DOHH2 (cell line): ENCODE data around the gene FAM168B.

Source experiments
- H3F3A ChIP-seq: fragments of 200-600 bp; sonication (generic), shearing (Covaris generic); 2 replicates; pipeline ENCODE4 v1.6.0; 2016; ENCODE audit warnings: antibody characterized with exemption, mild to moderate bottlenecking; ENCODE audit not compliant: control insufficient read depth, insufficient read depth
- H3K27ac ChIP-seq: fragments of 200-600 bp; sonication (generic); 2 replicates; pipeline ENCODE4 v1.5.1; 2014; ENCODE audit warnings: low read depth, mild to moderate bottlenecking, low read length, moderate library complexity
- H3K27me3 ChIP-seq: fragments of 200-600 bp; sonication (generic); 2 replicates; pipeline ENCODE4 v1.6.1; 2014; ENCODE audit warnings: mild to moderate bottlenecking, low read length, mixed read lengths; ENCODE audit not compliant: control insufficient read depth
- H3K36me3 ChIP-seq: fragments of 200-600 bp; sonication (generic); 2 replicates; pipeline ENCODE4 v1.6.1; 2014; ENCODE audit warnings: mild to moderate bottlenecking, low read length, moderate library complexity, mixed read lengths; ENCODE audit not compliant: control insufficient read depth
- H3K4me1 ChIP-seq: fragments of 200-600 bp; sonication (generic); 2 replicates; pipeline ENCODE4 v1.6.1; 2014; ENCODE audit warnings: mild to moderate bottlenecking, low read length, mixed read lengths; ENCODE audit not compliant: control insufficient read depth
- H3K4me2 ChIP-seq: fragments of 200-600 bp; sonication (generic); 2 replicates; pipeline ENCODE4 v1.6.0; 2014; ENCODE audit warnings: mild to moderate bottlenecking, low read length, moderate library complexity
- H3K4me3 ChIP-seq: fragments of 200-600 bp; sonication (generic); 2 replicates; pipeline ENCODE4 v1.5.1; 2014; ENCODE audit warnings: mild to moderate bottlenecking, low read length, mixed read lengths
- H3K79me2 ChIP-seq: fragments of 200-600 bp; sonication (generic); 2 replicates; pipeline ENCODE4 v1.6.1; 2014; ENCODE audit warnings: mild to moderate bottlenecking, low read length, mixed read lengths; ENCODE audit not compliant: control insufficient read depth
- H3K9me2 ChIP-seq: fragments of 200-600 bp; sonication (generic); replicated peaks from 2 replicates; pipeline ENCODE4 v1.6.1; 2014; ENCODE audit warnings: mild to moderate bottlenecking, low read length, mixed read lengths; ENCODE audit not compliant: control insufficient read depth
- H3K9me3 ChIP-seq: fragments of 200-600 bp; sonication (generic); 2 replicates; pipeline ENCODE4 v1.6.1; 2014; ENCODE audit warnings: antibody characterized with exemption, low read length, mixed read lengths; ENCODE audit not compliant: control insufficient read depth, insufficient read depth
- H4K20me1 ChIP-seq: fragments of 200-600 bp; sonication (generic); 2 replicates; pipeline ENCODE4 v1.6.0; 2014; ENCODE audit warnings: low read depth, mild to moderate bottlenecking, antibody characterized with exemption, low read length, moderate library complexity; ENCODE audit not compliant: control insufficient read depth, insufficient read depth
- EZH2phosphoT487 ChIP-seq: fragments of 200-600 bp; sonication (generic); IDR thresholded peaks from 2 replicates; pipeline ENCODE4 v1.6.1; 2017; ENCODE audit warnings: borderline replicate concordance, mild to moderate bottlenecking, antibody characterized with exemption, low read length, moderate library complexity, mixed read lengths
- TF ChIP-seq, protein P1 (sequence below): fragments of 200-600 bp; sonication (generic); IDR thresholded peaks from one replicate; pipeline ENCODE4 v1.5.1; 2014; ENCODE audit warnings: antibody characterized with exemption, mild to moderate bottlenecking, low read depth, low read length; ENCODE audit not compliant: poor library complexity, severe bottlenecking

FAM168B gene

DNA sequence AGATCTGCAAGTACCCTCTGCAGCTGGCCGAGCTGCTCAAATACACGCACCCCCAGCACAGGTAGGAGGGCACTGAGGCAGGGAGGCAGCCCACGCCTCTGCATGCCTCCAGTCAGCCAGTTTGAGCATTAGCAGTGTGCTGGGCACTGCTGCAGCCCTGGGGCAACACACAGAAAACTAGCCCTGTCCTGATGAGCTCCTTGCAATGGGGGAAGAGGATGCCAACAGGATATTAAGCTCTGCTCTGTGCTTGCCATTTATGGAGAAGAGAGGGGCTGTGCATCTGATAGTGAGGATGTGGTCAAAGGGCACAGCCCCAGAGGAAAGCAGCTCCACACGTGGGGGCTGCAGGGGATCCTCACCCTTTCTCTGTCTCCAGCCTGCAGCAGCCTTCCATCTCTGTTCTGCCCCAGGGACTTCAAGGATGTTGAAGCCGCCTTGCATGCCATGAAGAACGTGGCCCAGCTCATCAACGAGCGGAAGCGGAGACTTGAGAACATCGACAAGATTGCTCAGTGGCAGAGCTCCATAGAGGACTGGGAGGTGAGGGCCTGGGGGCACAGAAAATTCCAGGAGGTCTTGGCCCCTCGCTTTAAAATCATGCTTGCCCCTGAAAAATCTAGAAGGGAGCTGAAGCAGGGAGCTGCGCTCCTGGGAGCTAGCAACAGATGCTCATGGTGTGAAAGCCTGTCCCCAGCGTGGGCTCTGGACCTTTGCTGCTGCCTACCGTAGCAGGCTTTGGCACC, 51.7 kb downstream of the FAM168B start:
- Histone ChIP-seq H3K27ac (no peak overlapping the region), H3K4me2 (no peak overlapping the region), H4K20me1 (no peaks in the 10 kb centered on the region), H3K36me3 (0 out of 2 replicates have a peak, but pooled peaks cover under 1% of the 10 kb centered on the region), H3K4me3 (no peak overlapping the region), H3K4me1 (no peaks in the 10 kb centered on the region), H3K9me2 (no peaks in the 10 kb centered on the region), H3K9me3 (no peaks in the 10 kb centered on the region), H3F3A (no peaks in the 10 kb centered on the region), H3K79me2 (no peaks in the 10 kb centered on the region), H3K27me3 (no peaks in the 10 kb centered on the region)
- TF ChIP-seq, protein P1, sequence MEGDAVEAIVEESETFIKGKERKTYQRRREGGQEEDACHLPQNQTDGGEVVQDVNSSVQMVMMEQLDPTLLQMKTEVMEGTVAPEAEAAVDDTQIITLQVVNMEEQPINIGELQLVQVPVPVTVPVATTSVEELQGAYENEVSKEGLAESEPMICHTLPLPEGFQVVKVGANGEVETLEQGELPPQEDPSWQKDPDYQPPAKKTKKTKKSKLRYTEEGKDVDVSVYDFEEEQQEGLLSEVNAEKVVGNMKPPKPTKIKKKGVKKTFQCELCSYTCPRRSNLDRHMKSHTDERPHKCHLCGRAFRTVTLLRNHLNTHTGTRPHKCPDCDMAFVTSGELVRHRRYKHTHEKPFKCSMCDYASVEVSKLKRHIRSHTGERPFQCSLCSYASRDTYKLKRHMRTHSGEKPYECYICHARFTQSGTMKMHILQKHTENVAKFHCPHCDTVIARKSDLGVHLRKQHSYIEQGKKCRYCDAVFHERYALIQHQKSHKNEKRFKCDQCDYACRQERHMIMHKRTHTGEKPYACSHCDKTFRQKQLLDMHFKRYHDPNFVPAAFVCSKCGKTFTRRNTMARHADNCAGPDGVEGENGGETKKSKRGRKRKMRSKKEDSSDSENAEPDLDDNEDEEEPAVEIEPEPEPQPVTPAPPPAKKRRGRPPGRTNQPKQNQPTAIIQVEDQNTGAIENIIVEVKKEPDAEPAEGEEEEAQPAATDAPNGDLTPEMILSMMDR, result no peak
- no peak for TF ChIP-seq EZH2phosphoT487

- Histone ChIP-seq H3K27me3 (no peaks in the 10 kb centered on the region), H3K27ac (no peak overlapping the region), H3K9me2 (no peaks in the 10 kb centered on the region), H3F3A (no peaks in the 10 kb centered on the region), H3K4me3 (no peak overlapping the region), H4K20me1 (no peaks in the 10 kb centered on the region), H3K36me3 (no peaks in the 10 kb centered on the region), H3K9me3 (no peaks in the 10 kb centered on the region), H3K79me2 (no peaks in the 10 kb centered on the region), H3K4me2 (no peak overlapping the region), H3K4me1 (no peaks in the 10 kb centered on the region)
- TF ChIP-seq, protein P1, result no peak
- TF ChIP-seq EZH2phosphoT487, result no peak
These were observed 52.4 kb downstream of the FAM168B start for GRCh38 chr2:131040661-131041401.

- Histone ChIP-seq H3K9me2 (no peaks in the 10 kb centered on the region), H3K4me1 (no peaks in the 10 kb centered on the region), H4K20me1 (no peaks in the 10 kb centered on the region), H3F3A (no peaks in the 10 kb centered on the region), H3K79me2 (no peaks in the 10 kb centered on the region), H3K4me2 (no peak overlapping the region), H3K27ac (no peak overlapping the region), H3K9me3 (no peaks in the 10 kb centered on the region), H3K4me3 (no peak overlapping the region), H3K27me3 (no peaks in the 10 kb centered on the region), H3K36me3 (no peaks in the 10 kb centered on the region)
- TF ChIP-seq, protein P1, result no peak
- TF ChIP-seq EZH2phosphoT487, result no peak
These were observed 53.2 kb downstream of the FAM168B start for GRCh38 chr2:131039908-131040660.
